Measurements from ENCODE around the gene CLTC. TPM values are rescaled to one million over a fixed set of nuclear protein-coding genes. Genes with fewer than 3 reads are reported as not detected.
A peak's percentile ranks its signal among the peaks of the same experiment; 100 is the strongest.

The CLTC gene
- total RNA-seq, 1 experiment from 2014 or later = 162 TPM

DNA sequence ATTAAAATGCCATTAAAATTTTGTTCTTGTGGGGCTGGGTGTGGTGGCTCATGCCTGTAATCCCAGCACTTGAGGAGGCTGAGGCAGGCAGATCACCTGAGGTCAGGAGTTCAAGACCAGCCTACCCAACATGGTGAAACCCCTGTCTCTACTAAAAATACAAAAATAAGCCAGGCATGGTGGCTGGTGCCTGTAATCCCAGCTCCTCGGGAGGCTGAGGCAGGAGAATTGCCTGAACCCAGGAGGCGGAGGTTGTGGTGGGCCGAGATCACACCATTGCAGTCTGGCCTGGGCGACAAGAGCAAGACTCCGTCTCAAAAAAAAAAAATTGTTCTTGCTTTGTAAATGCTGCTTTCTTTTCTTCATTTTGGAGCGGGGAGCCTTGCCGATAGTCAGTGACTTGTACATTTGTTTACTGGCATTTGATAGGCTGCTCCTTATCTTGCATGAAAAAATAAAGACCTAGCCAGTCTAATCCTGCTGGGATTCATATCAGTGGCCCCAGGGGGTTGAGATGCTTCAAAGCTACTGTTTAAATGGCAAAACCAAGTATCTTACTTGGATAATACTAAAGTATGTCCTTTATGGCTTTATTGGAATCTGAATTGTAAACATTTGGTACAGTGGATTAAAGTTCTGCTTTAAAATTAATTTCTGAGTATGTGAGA, 3.3 kb upstream of the CLTC start:
- Histone ChIP-seq H3K9me3 (ENCODE audit: low read length) (no peaks in the 10 kb centered on the region), H3K4me1 (ENCODE audit: low read length) (peaks cover 35% of the 10 kb centered on the region), H4K20me1 (ENCODE audit: insufficient read depth, low read depth, low read length) (peaks cover 8% of the 10 kb centered on the region; the same call in 1 of the 2 replicates), H3K79me2 (ENCODE audit: low read length) (peaks cover 30% of the 10 kb centered on the region), H3K4me3 (ENCODE audit: low read length) (no peak overlapping the region), H3K4me2 (ENCODE audit: low read depth, low read length, poor library complexity, severe bottlenecking) (peak overlapping the region; percentile 22), H3K9ac (ENCODE audit: low read length) (no peak overlapping the region), H3K9me2 (replicated peaks; ENCODE audit: insufficient read depth, low read length) (no peaks in the 10 kb centered on the region), H3K27me3 (ENCODE audit: low read length) (no peaks in the 10 kb centered on the region), H3K27ac (ENCODE audit: low read length) (peak overlapping the region; percentile 96; the same call in 1 of the 2 replicates), H2AFZ (ENCODE audit: low read length) (no peak overlapping the region), H3K36me3 (ENCODE audit: insufficient read depth, low read length) (peaks cover 6% of the 10 kb centered on the region; the same call in 1 of the 2 replicates)
- no peak for DNase-seq

DNA sequence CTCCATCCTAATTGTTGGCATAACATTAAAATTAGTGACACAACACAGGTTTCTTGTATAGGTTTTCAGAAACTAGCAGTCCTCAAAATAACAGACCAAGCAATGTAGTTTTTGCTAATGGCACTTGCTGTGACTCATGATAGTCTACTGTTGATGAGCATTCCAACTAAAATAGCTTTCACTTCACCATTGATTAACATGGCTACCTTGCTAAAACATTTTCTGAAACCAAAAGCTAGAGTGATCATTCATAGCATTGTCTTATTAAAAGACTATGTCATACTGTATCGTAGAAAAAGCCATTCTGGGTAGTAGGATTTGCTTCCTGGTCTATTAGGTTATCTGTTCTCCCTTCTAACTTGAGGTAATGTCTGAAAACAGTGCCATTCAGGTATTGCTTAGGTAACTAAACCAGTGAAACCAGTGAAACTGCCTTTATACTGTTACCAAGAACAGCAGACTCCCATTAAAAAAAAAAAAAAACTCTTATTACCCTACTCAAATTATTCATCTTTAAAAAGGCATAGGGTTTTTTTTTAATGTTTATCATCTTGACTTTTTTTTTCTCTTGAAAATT, 2.5 kb upstream of the CLTC start:
- H3K9me3 ChIP-seq (ENCODE audit: low read length) = no peaks in the 10 kb centered on the region
- H3K9me2 ChIP-seq (replicated peaks; ENCODE audit: insufficient read depth, low read length) = no peaks in the 10 kb centered on the region
- H3K36me3 ChIP-seq (ENCODE audit: insufficient read depth, low read length) = peaks cover 7% of the 10 kb centered on the region; the same call in 1 of the 2 replicates
- H3K4me1 ChIP-seq (ENCODE audit: low read length) = peaks cover 43% of the 10 kb centered on the region
- no peaks in the 10 kb centered on the region for H3K27me3 ChIP-seq (ENCODE audit: low read length)
- H4K20me1 ChIP-seq (ENCODE audit: insufficient read depth, low read depth, low read length) = peaks cover 12% of the 10 kb centered on the region; the same call in 1 of the 2 replicates
- no peak overlapping the region for H2AFZ ChIP-seq (ENCODE audit: low read length)
- peaks cover 39% of the 10 kb centered on the region for H3K79me2 ChIP-seq (ENCODE audit: low read length)
- DNase-seq = no peak
- H3K4me3 ChIP-seq (ENCODE audit: low read length) = peak overlapping the region; percentile 99; the same call in 1 of the 2 replicates
- peak overlapping the region; percentile 96 for H3K27ac ChIP-seq (ENCODE audit: low read length)
- peak overlapping the region; percentile 28; the same call in 1 of the 2 replicates for H3K9ac ChIP-seq (ENCODE audit: low read length)
- H3K4me2 ChIP-seq (ENCODE audit: low read depth, low read length, poor library complexity, severe bottlenecking) = peak overlapping the region; percentile 77

DNA sequence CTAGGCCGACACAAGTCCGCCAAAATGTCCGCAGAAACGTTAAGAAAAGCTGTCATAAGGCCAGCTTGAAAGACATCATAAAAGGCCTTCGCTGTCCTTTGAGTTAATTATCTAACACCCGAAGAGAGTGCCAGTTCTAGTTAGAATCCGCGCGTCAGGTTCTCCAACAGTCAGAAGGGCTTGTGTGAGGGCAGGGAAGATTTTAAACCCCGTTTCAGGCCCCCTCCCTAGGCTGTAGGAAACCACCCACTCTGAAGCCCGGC, 729 bp upstream of the CLTC start:
- peak overlapping the region; percentile 77 for H3K4me2 ChIP-seq (ENCODE audit: low read depth, low read length, poor library complexity, severe bottlenecking)
- peaks cover 60% of the 10 kb centered on the region for H3K4me1 ChIP-seq (ENCODE audit: low read length)
- H3K9me3 ChIP-seq (ENCODE audit: low read length) = no peaks in the 10 kb centered on the region
- H3K4me3 ChIP-seq (ENCODE audit: low read length) = peak overlapping the region; percentile 99
- DNase-seq = no peak
- H3K27me3 ChIP-seq (ENCODE audit: low read length) = no peaks in the 10 kb centered on the region
- H3K36me3 ChIP-seq (ENCODE audit: insufficient read depth, low read length) = peaks cover 16% of the 10 kb centered on the region
- peak overlapping the region; percentile 96 for H3K27ac ChIP-seq (ENCODE audit: low read length)
- peaks cover 20% of the 10 kb centered on the region; the same call in 1 of the 2 replicates for H4K20me1 ChIP-seq (ENCODE audit: insufficient read depth, low read depth, low read length)
- 0 out of 2 replicates have a peak overlapping the region, but pooled peaks have one; percentile 15 for H2AFZ ChIP-seq (ENCODE audit: low read length)
- no peaks in the 10 kb centered on the region for H3K9me2 ChIP-seq (replicated peaks; ENCODE audit: insufficient read depth, low read length)
- peaks cover 56% of the 10 kb centered on the region for H3K79me2 ChIP-seq (ENCODE audit: low read length)
- peak overlapping the region; percentile 99 for H3K9ac ChIP-seq (ENCODE audit: low read length)

DNA sequence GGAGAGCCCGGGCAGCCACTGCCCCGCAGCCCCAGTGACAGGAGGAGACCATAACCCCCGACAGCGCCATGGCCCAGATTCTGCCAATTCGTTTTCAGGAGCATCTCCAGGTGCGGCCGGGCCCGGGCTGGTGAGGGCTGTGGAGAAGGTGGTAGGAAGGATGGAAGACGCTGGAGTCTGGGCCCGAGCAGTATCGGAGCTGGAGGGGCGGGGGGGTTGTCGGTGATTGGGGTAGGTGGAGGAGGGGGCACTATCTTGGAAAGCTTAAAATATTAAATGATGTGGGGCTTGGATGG, 317 bp downstream of the CLTC start:
- peaks cover 57% of the 10 kb centered on the region for H3K4me1 ChIP-seq (ENCODE audit: low read length)
- no peak for DNase-seq
- H3K27ac ChIP-seq (ENCODE audit: low read length) = peak overlapping the region; percentile 96
- H3K9me2 ChIP-seq (replicated peaks; ENCODE audit: insufficient read depth, low read length) = no peaks in the 10 kb centered on the region
- no peaks in the 10 kb centered on the region for H3K27me3 ChIP-seq (ENCODE audit: low read length)
- H3K36me3 ChIP-seq (ENCODE audit: insufficient read depth, low read length) = peaks cover 17% of the 10 kb centered on the region
- H2AFZ ChIP-seq (ENCODE audit: low read length) = no peak overlapping the region
- no peaks in the 10 kb centered on the region for H3K9me3 ChIP-seq (ENCODE audit: low read length)
- H3K79me2 ChIP-seq (ENCODE audit: low read length) = peaks cover 66% of the 10 kb centered on the region
- peak overlapping the region; percentile 77 for H3K4me2 ChIP-seq (ENCODE audit: low read depth, low read length, poor library complexity, severe bottlenecking)
- peaks cover 20% of the 10 kb centered on the region; the same call in 1 of the 2 replicates for H4K20me1 ChIP-seq (ENCODE audit: insufficient read depth, low read depth, low read length)
- H3K4me3 ChIP-seq (ENCODE audit: low read length) = peak overlapping the region; percentile 99
- H3K9ac ChIP-seq (ENCODE audit: low read length) = peak overlapping the region; percentile 99

DNA sequence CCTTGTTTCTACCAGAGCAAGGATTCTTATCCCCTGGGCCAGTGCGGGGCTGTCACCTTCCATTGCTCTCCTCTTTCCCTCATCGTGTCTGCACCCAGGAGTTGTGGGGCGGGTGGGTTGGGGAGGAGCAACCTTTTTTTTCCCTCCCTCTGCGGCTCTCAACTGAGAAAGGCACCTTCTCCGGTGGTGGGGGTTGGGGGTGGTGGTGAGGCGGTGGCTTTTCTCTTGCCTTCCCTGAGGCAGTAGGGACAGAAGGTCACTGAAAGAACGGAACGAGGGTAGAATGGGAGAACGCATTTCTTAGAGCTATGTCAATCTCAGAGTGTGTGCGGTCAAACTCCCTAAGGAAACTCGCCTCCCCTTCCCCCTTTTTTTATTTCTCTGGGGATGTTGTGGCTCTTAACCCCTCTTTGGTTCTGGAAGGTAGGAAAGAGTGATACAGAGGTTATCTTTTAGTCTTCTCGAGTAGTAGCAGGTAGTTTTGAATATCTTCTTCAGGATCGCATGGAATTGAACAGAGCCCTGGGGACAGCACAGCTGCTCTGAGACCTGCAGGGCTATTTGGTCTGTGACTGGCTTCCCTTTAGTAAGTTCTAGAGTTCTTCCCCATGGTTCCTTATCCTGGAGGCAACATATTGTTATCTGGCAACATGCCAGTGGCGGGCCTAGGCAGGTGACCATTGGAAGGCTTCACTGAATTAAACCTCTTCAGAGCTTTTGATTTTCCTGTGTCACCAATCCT, 994 bp downstream of the CLTC start:
- Histone ChIP-seq H3K36me3 (ENCODE audit: insufficient read depth, low read length) (peaks cover 19% of the 10 kb centered on the region), H3K9ac (ENCODE audit: low read length) (peak overlapping the region; percentile 99), H3K4me3 (ENCODE audit: low read length) (peak overlapping the region; percentile 99), H3K4me1 (ENCODE audit: low read length) (peaks cover 62% of the 10 kb centered on the region), H3K79me2 (ENCODE audit: low read length) (peaks cover 73% of the 10 kb centered on the region), H3K27ac (ENCODE audit: low read length) (peak overlapping the region; percentile 96), H4K20me1 (ENCODE audit: insufficient read depth, low read depth, low read length) (peaks cover 20% of the 10 kb centered on the region; the same call in 1 of the 2 replicates), H2AFZ (ENCODE audit: low read length) (no peak overlapping the region), H3K9me3 (ENCODE audit: low read length) (no peaks in the 10 kb centered on the region), H3K9me2 (replicated peaks; ENCODE audit: insufficient read depth, low read length) (no peaks in the 10 kb centered on the region), H3K27me3 (ENCODE audit: low read length) (no peaks in the 10 kb centered on the region), H3K4me2 (ENCODE audit: low read depth, low read length, poor library complexity, severe bottlenecking) (peak overlapping the region; percentile 77)
- DNase-seq = peak; percentile 73

DNA sequence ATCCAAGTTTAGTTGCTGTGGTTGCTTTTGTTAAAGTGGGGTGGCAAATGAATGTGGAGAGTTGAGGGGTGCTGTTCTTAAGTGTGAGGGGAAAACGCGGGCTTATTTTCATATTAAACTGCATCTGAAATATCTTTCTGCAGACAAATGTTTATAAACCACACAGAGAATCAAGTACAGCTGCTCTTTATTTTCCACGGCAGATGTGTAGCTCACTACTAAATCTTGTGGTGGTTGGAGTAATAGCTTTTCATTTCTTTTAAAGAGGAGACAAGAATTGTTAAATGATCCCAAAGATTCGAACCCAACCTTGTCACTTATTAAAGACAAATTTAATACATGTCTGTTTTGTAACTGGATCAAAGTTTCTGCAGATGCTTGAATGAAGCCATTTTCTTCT, 2.1 kb downstream of the CLTC start:
- Histone ChIP-seq H3K27ac (ENCODE audit: low read length) (peak overlapping the region; percentile 84), H3K4me2 (ENCODE audit: low read depth, low read length, poor library complexity, severe bottlenecking) (peak overlapping the region; percentile 77), H3K9ac (ENCODE audit: low read length) (peak overlapping the region; percentile 99), H3K36me3 (ENCODE audit: insufficient read depth, low read length) (peaks cover 21% of the 10 kb centered on the region), H3K4me3 (ENCODE audit: low read length) (peak overlapping the region; percentile 99), H3K9me3 (ENCODE audit: low read length) (no peaks in the 10 kb centered on the region), H3K9me2 (replicated peaks; ENCODE audit: insufficient read depth, low read length) (no peaks in the 10 kb centered on the region), H3K4me1 (ENCODE audit: low read length) (peaks cover 73% of the 10 kb centered on the region), H4K20me1 (ENCODE audit: insufficient read depth, low read depth, low read length) (peaks cover 31% of the 10 kb centered on the region; the same call in 1 of the 2 replicates), H2AFZ (ENCODE audit: low read length) (no peak overlapping the region), H3K27me3 (ENCODE audit: low read length) (no peaks in the 10 kb centered on the region), H3K79me2 (ENCODE audit: low read length) (peaks cover 84% of the 10 kb centered on the region)
- DNase-seq = peak; percentile 43

DNA sequence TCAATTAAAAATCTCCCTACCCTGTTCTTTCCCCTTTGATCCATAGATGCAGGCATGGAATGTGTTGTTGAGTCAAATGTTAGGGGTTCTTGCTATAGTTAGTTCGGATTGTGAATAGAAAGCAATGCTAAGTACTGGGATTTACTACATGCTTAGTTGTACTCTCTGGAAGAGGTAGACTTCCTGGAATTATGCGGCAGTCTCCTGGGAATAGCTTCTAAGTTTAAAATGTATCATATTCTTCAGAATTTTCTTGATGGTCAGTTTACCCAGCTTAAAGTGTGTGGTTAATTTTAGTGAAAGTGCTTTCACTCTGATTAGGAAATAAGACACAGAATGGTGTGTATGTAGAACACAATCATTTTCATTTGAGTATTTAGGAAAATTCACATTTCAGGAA, 3.5 kb downstream of the CLTC start:
- Histone ChIP-seq H3K27ac (ENCODE audit: low read length) (peak overlapping the region; percentile 84), H3K9me2 (replicated peaks; ENCODE audit: insufficient read depth, low read length) (no peaks in the 10 kb centered on the region), H3K4me2 (ENCODE audit: low read depth, low read length, poor library complexity, severe bottlenecking) (peak overlapping the region; percentile 77), H3K9me3 (ENCODE audit: low read length) (no peaks in the 10 kb centered on the region), H4K20me1 (ENCODE audit: insufficient read depth, low read depth, low read length) (peaks cover 44% of the 10 kb centered on the region; the same call in 1 of the 2 replicates), H3K4me3 (ENCODE audit: low read length) (peak overlapping the region; percentile 99), H3K9ac (ENCODE audit: low read length) (peak overlapping the region; percentile 99), H3K4me1 (ENCODE audit: low read length) (peaks cover 75% of the 10 kb centered on the region), H3K36me3 (ENCODE audit: insufficient read depth, low read length) (peaks cover 29% of the 10 kb centered on the region), H2AFZ (ENCODE audit: low read length) (no peak overlapping the region), H3K79me2 (ENCODE audit: low read length) (peaks cover 92% of the 10 kb centered on the region), H3K27me3 (ENCODE audit: low read length) (no peaks in the 10 kb centered on the region)
- no peak for DNase-seq

DNA sequence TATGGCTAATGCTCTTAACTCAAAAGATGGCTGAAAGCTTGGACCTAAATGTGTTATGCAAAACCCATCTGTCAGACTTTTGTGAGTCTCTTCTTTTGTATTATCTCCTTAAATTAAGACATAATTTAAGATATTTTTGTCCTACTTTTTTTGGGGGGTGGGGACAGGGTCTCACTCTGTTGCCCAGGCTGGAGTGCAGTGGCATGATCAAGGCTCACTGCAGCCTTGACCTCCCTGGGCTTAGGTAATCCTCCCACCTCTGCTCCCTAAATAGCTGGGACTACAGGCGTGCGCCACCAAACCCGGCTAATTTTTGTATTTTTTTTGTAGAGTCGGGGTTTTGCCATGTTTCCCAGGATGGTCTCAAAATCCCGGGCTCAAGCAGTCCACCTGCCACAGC, 7.1 kb downstream of the CLTC start:
- peak overlapping the region; percentile 53 for H3K27ac ChIP-seq (ENCODE audit: low read length)

More for the DNA sequence above, 7.1 kb downstream of the CLTC start:
- no peak overlapping the region for H3K4me3 ChIP-seq (ENCODE audit: low read length)
- no peak overlapping the region for H3K9ac ChIP-seq (ENCODE audit: low read length)
- H3K9me3 ChIP-seq (ENCODE audit: low read length) = no peaks in the 10 kb centered on the region
- no peak overlapping the region for H2AFZ ChIP-seq (ENCODE audit: low read length)
- H3K79me2 ChIP-seq (ENCODE audit: low read length) = peaks cover 100% of the 10 kb centered on the region
- peaks cover 61% of the 10 kb centered on the region for H4K20me1 ChIP-seq (ENCODE audit: insufficient read depth, low read depth, low read length)
- H3K36me3 ChIP-seq (ENCODE audit: insufficient read depth, low read length) = peaks cover 31% of the 10 kb centered on the region
- H3K27me3 ChIP-seq (ENCODE audit: low read length) = no peaks in the 10 kb centered on the region
- peaks cover 71% of the 10 kb centered on the region for H3K4me1 ChIP-seq (ENCODE audit: low read length)
- no peaks in the 10 kb centered on the region for H3K9me2 ChIP-seq (replicated peaks; ENCODE audit: insufficient read depth, low read length)
- DNase-seq = peak; percentile 51
- H3K4me2 ChIP-seq (ENCODE audit: low read depth, low read length, poor library complexity, severe bottlenecking) = peak overlapping the region; percentile 6

Data from Karpas-422 (cell line).